ENCODE data around the gene RILPL2. TPM values are rescaled to one million over a fixed set of nuclear protein-coding genes. Genes with fewer than 3 reads are reported as not detected.

Gene RILPL2
- total and polyA plus RNA-seq, 2 of the 13 experiments (the other 11 are each of a cell fraction or from before 2014, with no cell fraction given): 2.7 to 8.1 TPM

DNA sequence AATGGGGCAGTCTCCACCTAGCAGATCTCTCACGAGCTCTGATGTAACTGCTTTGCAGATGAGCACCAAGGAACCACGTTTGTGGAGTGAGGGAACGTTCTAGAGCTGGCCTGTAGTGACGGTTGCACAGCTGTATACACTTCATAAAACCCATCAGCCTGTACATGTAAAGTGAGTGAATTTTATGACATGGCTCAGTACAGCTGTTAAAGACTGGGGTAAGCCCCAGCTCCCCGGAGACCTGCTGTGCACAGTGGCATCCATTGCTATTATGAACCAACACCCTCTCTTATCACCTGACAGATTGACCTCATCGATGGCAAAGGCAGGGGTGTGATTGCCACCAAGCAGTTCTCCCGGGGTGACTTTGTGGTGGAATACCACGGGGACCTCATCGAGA, 31.9 kb downstream of the RILPL2 start:
- WGBS (ENCODE audit: low lambda C conversion rate): 96% methylated on average over 8 of the region's 9 CpGs
- in situ Hi-C loops (cut with HindIII; ENCODE audit: extremely low pct_ligation_motif_present, low pct_unique_long_range_greater_than_20kb) (no loop called here), intact Hi-C loops (cut with micrococcal nuclease; ENCODE audit: unreplicated experiment) (no loop called here)
- no peak overlapping the region for H3K4me2 ChIP-seq (ENCODE audit: low read depth, low read length)
- no peaks in the 10 kb centered on the region for H3K27me3 ChIP-seq (ENCODE audit: control insufficient read depth in 1 of 2, insufficient read depth in 2 of 2, low read length in 2 of 2)
- DNase-seq (ENCODE audit: low spot score): no peak
- no peak for ATAC-seq
- TF ChIP-seq ZNF780A (CRISPR knock-in tag; IDR thresholded peaks at IDR 0.05) (no peak), TBX2 (CRISPR knock-in tag; IDR thresholded peaks at IDR 0.05; ENCODE audit: borderline replicate concordance) (no peak), ZNF629 (CRISPR knock-in tag; conservative IDR thresholded peaks at IDR 0.05) (peak; percentile 68; the same call in 1 of the 2 replicates), ZNF468 (CRISPR knock-in tag; IDR thresholded peaks at IDR 0.05) (no peak)
- no TSS peak for BruUV-seq (replicated peaks)
- no peak overlapping the region for H2AFZ ChIP-seq (ENCODE audit: low read length)
- ChIA-PET POLR2A (no interaction called here), CTCF (ENCODE audit: low intra/inter-chr PET ratio, low total read pairs) (no interaction called here)
- H3K36me3 ChIP-seq (replicated peaks in 1 of 2; ENCODE audit: control insufficient read depth in 1 of 2, insufficient read depth in 2 of 2, low read length in 2 of 2): peaks cover 18 to 51% of the 10 kb centered on the region in 2 experiments
- H3K9me3 ChIP-seq (ENCODE audit: low read length): no peaks in the 10 kb centered on the region
- no peaks in the 10 kb centered on the region for H3K4me1 ChIP-seq (ENCODE audit: insufficient read depth, low read length)
- no peak overlapping the region for H3K9ac ChIP-seq (ENCODE audit: insufficient read depth, low read depth, low read length)
- peaks cover 2% of the 10 kb centered on the region for H3K79me2 ChIP-seq (ENCODE audit: insufficient read depth, low read length)
- no peak for FAIRE-seq
- H3K27ac ChIP-seq (ENCODE audit: extremely low read length, insufficient read depth, low read length): no peak overlapping the region
- H3K4me3 ChIP-seq (replicated peaks in 1 of 3; ENCODE audit: insufficient read depth in 1 of 3, low read depth in 2 of 3, low read length in 3 of 3): no peak overlapping the region
- no peaks in the 10 kb centered on the region for H4K20me1 ChIP-seq (ENCODE audit: insufficient read depth, low read length)

DNA sequence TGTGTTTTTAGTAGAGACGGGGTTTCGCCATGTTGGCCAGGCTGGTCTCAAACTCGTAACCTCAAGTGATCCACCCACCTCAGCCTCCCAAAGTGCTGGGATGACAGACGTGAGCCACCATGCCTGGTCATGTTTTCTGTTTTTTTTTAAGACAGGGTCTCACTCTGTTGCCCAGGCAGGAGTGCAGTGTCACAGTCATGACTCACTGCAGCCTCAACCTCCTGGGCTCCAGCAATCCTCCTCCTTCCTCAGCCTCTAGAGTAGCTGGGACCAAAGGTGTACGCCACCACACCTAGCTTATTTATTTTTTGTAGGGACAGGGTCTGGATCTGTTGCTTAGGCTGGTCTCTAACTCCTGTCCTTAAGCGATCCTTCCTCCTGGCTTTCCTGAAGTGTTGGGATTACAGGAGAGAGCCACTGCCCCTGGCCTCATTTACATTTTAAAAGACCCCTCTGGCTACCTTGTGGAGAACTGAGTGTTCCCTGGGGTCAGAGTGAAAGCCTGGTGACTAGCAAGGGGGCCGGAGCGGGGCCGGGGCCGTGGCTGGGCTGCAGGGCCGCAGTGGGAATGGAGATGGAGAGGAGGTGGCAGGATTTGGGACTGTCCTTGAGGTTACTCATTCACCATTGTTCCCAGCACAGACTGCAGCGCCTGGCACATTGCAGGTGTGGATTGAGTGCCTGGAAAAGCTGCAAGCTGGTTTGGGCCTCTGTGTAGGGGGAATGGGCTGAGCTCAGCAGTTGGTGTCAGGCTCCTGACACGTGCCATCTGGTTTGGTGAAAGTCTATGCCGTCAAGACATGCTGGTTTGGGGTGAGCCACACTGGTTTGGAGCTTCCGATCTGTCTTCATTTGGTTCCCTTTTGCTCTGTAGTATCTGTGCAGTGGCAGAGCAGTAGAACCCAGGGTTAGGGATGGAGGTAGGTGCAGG, 34.5 kb downstream of the RILPL2 start:
- no peaks in the 10 kb centered on the region for H3K4me1 ChIP-seq (ENCODE audit: insufficient read depth, low read length)
- ChIA-PET POLR2A (no interaction called here), CTCF (ENCODE audit: low intra/inter-chr PET ratio, low total read pairs) (no interaction called here)
- no peaks in the 10 kb centered on the region for H3K27me3 ChIP-seq (ENCODE audit: control insufficient read depth in 1 of 2, insufficient read depth in 2 of 2, low read length in 2 of 2)
- no TSS peak for BruUV-seq (replicated peaks)
- H3K9ac ChIP-seq (ENCODE audit: insufficient read depth, low read depth, low read length): no peak overlapping the region
- H3K4me3 ChIP-seq (replicated peaks in 1 of 3; ENCODE audit: insufficient read depth in 1 of 3, low read depth in 2 of 3, low read length in 3 of 3): no peak overlapping the region
- intact Hi-C loops (cut with micrococcal nuclease; ENCODE audit: unreplicated experiment): no loop called here
- TF ChIP-seq NR1H2 (CRISPR knock-in tag; IDR thresholded peaks at IDR 0.05; ENCODE audit: borderline replicate concordance, low read depth) (no peak), AGO2 (optimal IDR thresholded peaks at IDR 0.05; ENCODE audit: low read depth, low read length) (peak; percentile 50)
- no peak overlapping the region for H3K4me2 ChIP-seq (ENCODE audit: low read depth, low read length)
- FAIRE-seq: no peak
- H2AFZ ChIP-seq (ENCODE audit: low read length): no peak overlapping the region
- H3K36me3 ChIP-seq (replicated peaks in 1 of 2; ENCODE audit: control insufficient read depth in 1 of 2, insufficient read depth in 2 of 2, low read length in 2 of 2): peaks cover 25 to 64% of the 10 kb centered on the region in 2 experiments
- peaks cover 15% of the 10 kb centered on the region for H3K79me2 ChIP-seq (ENCODE audit: insufficient read depth, low read length)
- DNase-seq (ENCODE audit: low spot score): no peak
- H3K9me3 ChIP-seq (ENCODE audit: low read length): no peaks in the 10 kb centered on the region
- H3K27ac ChIP-seq (ENCODE audit: extremely low read length, insufficient read depth, low read length): no peak overlapping the region
- no peak; the same call in 2 of the 3 replicates for ATAC-seq
- no peaks in the 10 kb centered on the region for H4K20me1 ChIP-seq (ENCODE audit: insufficient read depth, low read length)
- in situ Hi-C loops (cut with HindIII; ENCODE audit: extremely low pct_ligation_motif_present, low pct_unique_long_range_greater_than_20kb): no loop called here
- 97% methylated on average over 15 of the region's 15 CpGs for WGBS (ENCODE audit: low lambda C conversion rate)

Data from HepG2 (cell line).